ENCODE results near the gene HEBP2.

HEBP2 gene

DNA sequence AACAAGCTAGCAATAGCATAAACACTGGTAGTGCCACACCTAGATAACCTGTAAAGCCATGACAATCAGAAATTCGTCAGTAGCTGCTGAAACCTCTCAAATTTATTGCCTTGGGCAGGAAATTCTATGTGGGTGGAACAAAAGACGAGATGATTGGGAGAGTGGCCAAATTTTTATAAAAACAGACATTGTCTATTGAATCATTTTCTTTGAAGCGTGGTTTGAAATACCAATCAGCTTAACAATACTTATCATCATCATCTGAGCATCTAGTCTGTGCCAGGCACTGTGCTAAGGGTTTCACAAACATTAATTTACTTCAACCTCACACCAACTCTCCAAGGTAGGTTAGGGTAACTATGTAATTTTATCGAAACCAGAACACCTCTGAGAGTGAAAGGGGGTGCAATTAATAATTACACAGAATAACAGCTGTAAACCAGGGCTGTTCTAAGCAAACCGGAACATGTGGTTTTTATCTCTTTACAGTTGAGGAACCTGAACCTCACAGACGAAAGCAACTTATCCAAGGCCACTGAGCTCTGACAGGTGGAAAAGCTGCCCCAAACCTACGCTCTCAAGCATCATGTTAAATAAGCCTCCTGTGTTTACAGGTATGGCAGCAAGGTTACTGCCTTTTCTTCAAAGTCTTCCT lies 51.9 kb downstream of the HEBP2 start:
- peak; percentile 70 for DNase-seq (ENCODE audit: low spot score)

- DNase-seq (ENCODE audit: low spot score): no peak
Measured at GRCh38 chr6:138456401-138456790, 52.4 kb downstream of the HEBP2 start.

GRCh38 chr6:138461647-138462046 lies 57.6 kb downstream of the HEBP2 start:
- DNase-seq (ENCODE audit: low spot score): no peak

- no peak for DNase-seq (ENCODE audit: low spot score)
Measured at GRCh38 chr6:138464085-138464484, 60.1 kb downstream of the HEBP2 start.

- no peak for DNase-seq (ENCODE audit: low spot score)
Measured at GRCh38 chr6:138465007-138465645, 61.1 kb downstream of the HEBP2 start.

- DNase-seq (ENCODE audit: low spot score): no peak
Measured at GRCh38 chr6:138467901-138468300, 63.9 kb downstream of the HEBP2 start.

DNA sequence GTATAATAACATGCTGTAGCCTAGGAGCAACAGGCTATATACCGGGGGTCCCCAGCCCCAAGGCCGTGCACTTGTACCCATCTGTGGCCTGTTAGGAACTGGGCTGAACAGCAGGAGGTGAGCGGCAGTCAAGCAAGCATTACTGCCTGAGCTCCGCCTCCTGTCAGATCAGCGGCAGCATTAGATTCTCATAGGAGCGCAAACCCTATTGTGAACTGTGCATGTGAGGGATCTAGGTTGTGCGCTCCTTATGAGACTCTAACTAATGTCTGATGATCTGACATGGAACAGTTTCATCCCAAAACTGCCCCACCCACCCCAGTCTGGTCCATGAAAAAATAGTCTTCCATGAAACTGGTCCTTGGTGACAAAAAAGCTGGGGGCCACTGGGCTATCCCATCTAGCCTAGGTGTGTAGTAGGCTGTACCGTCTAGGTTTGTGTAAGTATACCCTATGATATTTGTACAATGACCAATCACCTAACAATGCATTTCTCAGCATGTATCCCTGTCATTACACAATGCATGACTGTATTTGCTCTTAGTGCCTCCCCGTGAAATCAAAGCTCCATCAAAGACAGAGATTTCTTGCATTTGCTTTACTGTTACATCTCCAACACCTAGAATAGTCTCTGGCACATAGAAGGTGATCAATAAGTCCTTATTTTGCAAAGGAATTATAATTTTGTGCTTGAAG lies 64.4 kb downstream of the HEBP2 start:
- DNase-seq (ENCODE audit: low spot score): no peak
